Forelimb muscle (tissue), 1 donor: ENCODE results near the gene DEFB110. TPM values are rescaled to one million over a fixed set of nuclear protein-coding genes. Genes with fewer than 3 reads are reported as not detected.

Experiments
- DNase-seq: peaks from one replicate; pipeline ENCODE4 v3.0.0-alpha.2; 2013; ENCODE audit warnings: low read depth
- polyA plus RNA-seq: library from polyadenylated mRNA; unstranded; fragments of 120-200 nt; gene quantifications from one replicate; pipeline ENCODE4 v1.2.1, GENCODE V29; 2013; ENCODE audit not compliant: insufficient read length

Gene DEFB110
- not detected for polyA plus RNA-seq

- DNase-seq = no peak
Observed at GRCh38 chr6:50021894-50022293, at the start of gene DEFB110. TSS of gene DEFB110 (minus strand) at chr6:50021994. CDS start at chr6:50021935, 59 bp downstream.

GRCh38 chr6:50070101-50070500 lies 48.3 kb upstream of the DEFB110 start:
- DNase-seq = no peak

- no peak for DNase-seq
Observed at GRCh38 chr6:50062051-50062450, 40.3 kb upstream of the DEFB110 start.

GRCh38 chr6:50056242-50056641 lies 34.4 kb upstream of the DEFB110 start:
- DNase-seq = no peak

- no peak for DNase-seq
Observed at GRCh38 chr6:50049829-50050228, 28.0 kb upstream of the DEFB110 start, which contains the start of gene DEFB112. TSS of gene DEFB112 (minus strand) at chr6:50049929. CDS start at chr6:50049869, 60 bp downstream.

GRCh38 chr6:50047026-50047425 lies 25.2 kb upstream of the DEFB110 start:
- DNase-seq = no peak

- no peak for DNase-seq
Observed at GRCh38 chr6:50030777-50031562, 9.2 kb upstream of the DEFB110 start.

GRCh38 chr6:50030350-50030749 lies 8.6 kb upstream of the DEFB110 start:
- DNase-seq = no peak

GRCh38 chr6:50025258-50025657 lies 3.5 kb upstream of the DEFB110 start:
- DNase-seq = no peak

- no peak for DNase-seq
Observed at GRCh38 chr6:50007819-50008218, 14.0 kb downstream of the DEFB110 start.

- DNase-seq = no peak
Observed at GRCh38 chr6:50003139-50003538, 18.7 kb downstream of the DEFB110 start.

GRCh38 chr6:49995278-49995677 lies 26.5 kb downstream of the DEFB110 start:
- no peak for DNase-seq

- no peak for DNase-seq
Observed at GRCh38 chr6:49988900-49989299, 32.9 kb downstream of the DEFB110 start.

- no peak for DNase-seq
Observed at GRCh38 chr6:49987749-49988148, 34.0 kb downstream of the DEFB110 start.

- DNase-seq = no peak
Observed at GRCh38 chr6:49986551-49986950, 35.2 kb downstream of the DEFB110 start.

- no peak for DNase-seq
Observed at GRCh38 chr6:49982046-49982445, 39.7 kb downstream of the DEFB110 start.

- no peak for DNase-seq
Observed at GRCh38 chr6:49980898-49981297, 40.9 kb downstream of the DEFB110 start.

- no peak for DNase-seq
Observed at GRCh38 chr6:49979584-49979983, 42.2 kb downstream of the DEFB110 start.

GRCh38 chr6:49978332-49979226 lies 43.2 kb downstream of the DEFB110 start:
- no peak for DNase-seq

- DNase-seq = no peak
Observed at GRCh38 chr6:49969605-49970004, 52.2 kb downstream of the DEFB110 start, which contains the start of gene DEFB113. TSS of gene DEFB113 (minus strand) at chr6:49969625. CDS start at chr6:49969625, 0 bp downstream.
